Astrocyte of the spinal cord (primary cell): ENCODE results near the gene RMI1.

ENCODE experiments used
- DNase-seq: peaks from one replicate; pipeline ENCODE4 v3.0.0; 2011; ENCODE audit warnings: low read depth, low spot score
- H3K4me3 ChIP-seq: 2 replicates; pipeline ENCODE4 v1.5.1; 2011; ENCODE audit warnings: low read depth, mild to moderate bottlenecking, low read length, moderate library complexity
- in situ Hi-C: cut with HindIII; loops from 2 replicates; pipeline ENCODE4 v1.10.0; 2017; ENCODE audit warnings: low sequenced_read_pairs
- TF ChIP-seq, protein P1 (sequence below): IDR thresholded peaks from 2 replicates; pipeline ENCODE4 v1.5.1; 2012; ENCODE audit warnings: low read depth, mild to moderate bottlenecking, low read length, inconsistent platforms

Gene RMI1

GRCh38 chr9:83996126-83996525, 15.5 kb downstream of the RMI1 start:
- no peak overlapping the region for H3K4me3 ChIP-seq
- in situ Hi-C loops: no loop called here
- TF ChIP-seq, protein P1, sequence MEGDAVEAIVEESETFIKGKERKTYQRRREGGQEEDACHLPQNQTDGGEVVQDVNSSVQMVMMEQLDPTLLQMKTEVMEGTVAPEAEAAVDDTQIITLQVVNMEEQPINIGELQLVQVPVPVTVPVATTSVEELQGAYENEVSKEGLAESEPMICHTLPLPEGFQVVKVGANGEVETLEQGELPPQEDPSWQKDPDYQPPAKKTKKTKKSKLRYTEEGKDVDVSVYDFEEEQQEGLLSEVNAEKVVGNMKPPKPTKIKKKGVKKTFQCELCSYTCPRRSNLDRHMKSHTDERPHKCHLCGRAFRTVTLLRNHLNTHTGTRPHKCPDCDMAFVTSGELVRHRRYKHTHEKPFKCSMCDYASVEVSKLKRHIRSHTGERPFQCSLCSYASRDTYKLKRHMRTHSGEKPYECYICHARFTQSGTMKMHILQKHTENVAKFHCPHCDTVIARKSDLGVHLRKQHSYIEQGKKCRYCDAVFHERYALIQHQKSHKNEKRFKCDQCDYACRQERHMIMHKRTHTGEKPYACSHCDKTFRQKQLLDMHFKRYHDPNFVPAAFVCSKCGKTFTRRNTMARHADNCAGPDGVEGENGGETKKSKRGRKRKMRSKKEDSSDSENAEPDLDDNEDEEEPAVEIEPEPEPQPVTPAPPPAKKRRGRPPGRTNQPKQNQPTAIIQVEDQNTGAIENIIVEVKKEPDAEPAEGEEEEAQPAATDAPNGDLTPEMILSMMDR: no peak
- no peak for DNase-seq

DNA sequence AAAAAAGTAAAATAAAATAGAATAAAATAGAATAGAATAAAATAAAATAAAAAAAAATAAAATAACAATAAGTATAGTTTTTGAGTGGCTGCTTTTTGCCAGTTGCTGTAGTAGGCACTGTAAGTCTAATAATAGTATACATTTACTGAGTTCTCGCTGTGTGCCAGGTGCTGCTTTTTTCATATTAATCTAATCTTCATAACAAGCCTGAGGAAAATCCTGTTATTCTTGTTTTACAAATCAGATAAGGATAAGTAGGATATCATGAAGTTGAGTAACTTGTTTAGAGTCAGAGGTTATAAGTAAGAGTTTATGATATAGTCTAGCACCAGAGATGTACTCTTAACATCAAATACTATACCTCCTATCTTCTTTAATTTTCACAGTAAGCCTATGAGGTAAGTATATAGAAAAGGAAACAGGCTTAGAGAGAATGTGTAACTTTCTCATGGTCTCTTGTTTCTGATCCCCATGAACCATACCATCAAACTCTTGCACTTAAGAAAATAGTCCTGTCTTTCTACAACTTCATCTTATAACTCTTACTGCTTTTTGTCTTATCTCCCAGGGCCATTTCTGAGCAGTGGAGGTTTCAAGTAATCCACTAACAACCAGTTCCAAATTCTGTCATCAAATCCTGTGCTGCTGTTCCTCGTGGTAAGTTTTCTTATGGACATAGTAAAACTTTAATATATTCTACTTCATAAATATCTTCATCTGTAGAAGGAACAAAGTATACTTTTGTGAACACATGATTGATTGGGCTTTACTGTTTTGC, 18.7 kb downstream of the RMI1 start:
- TF ChIP-seq, protein P1: no peak
- no peak for DNase-seq
- no peak overlapping the region for H3K4me3 ChIP-seq
- in situ Hi-C loops: no loop called here

DNA sequence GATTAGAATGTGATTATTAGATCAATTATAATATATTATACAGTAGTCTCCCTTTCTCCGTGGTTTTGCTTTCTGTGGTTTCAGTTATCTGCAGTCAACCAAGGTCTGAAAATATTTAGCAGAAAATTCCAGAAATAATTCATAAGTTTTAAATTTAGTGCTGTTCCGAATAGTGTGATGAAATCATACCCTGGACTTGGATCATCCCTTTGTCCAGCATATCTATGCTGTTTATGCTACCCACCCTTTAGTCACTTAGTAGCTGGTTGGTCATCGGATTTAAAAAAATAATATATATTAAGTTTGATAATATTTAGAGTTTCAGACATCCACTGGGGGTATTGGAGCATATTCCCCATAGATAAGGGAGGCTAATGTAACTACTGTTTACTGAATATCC, 19.6 kb downstream of the RMI1 start:
- in situ Hi-C loops: no loop called here

DNA sequence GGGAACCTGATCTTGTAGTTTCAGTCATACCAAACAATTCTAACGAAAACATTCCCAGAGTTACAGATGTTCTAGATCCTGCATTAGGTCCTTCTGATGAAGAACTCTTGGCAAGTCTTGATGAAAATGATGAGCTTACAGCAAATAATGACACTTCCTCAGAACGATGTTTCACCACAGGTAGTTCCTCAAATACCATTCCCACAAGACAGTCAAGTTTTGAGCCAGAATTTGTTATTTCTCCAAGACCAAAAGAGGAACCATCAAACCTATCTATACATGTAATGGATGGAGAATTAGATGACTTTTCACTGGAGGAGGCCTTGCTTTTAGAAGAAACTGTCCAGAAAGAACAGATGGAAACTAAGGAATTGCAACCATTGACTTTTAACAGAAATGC, 21.0 kb downstream of the RMI1 start:
- H3K4me3 ChIP-seq: no peak overlapping the region
- DNase-seq: no peak
- TF ChIP-seq, protein P1: no peak
- in situ Hi-C loops: no loop called here

More for the DNA sequence above, 19.6 kb downstream of the RMI1 start:
- TF ChIP-seq, protein P1: no peak
- no peak overlapping the region for H3K4me3 ChIP-seq
- no peak for DNase-seq

GRCh38 chr9:84002344-84002743, 21.7 kb downstream of the RMI1 start:
- TF ChIP-seq, protein P1: no peak
- H3K4me3 ChIP-seq: no peak overlapping the region
- in situ Hi-C loops: no loop called here
- peak; percentile 49 for DNase-seq

DNA sequence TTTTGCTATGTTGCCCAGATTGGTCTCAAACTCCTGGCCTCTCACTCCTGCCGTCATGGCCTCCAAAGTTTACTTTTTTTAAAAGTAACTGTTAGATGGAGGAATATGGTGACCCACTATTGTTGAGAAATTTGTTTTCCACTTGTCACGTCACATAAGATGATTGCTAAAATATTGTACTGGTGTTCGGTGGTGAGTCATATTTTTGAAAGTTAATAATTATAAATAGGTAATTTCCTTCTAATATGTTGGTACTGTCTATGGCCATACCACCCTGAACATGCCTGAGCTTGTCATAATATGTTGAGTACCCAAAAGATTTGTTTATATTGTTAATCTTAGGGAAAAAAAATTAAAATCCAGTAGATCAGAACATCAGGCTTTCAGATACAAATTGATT, 22.6 kb downstream of the RMI1 start:
- H3K4me3 ChIP-seq: no peak overlapping the region
- in situ Hi-C loops: no loop called here
- TF ChIP-seq, protein P1: no peak
- no peak for DNase-seq
